GM23248 (cell line): ENCODE data around the gene AFAP1. TPM values are rescaled to one million over a fixed set of nuclear protein-coding genes. Genes with fewer than 3 reads are reported as not detected.
A peak's percentile ranks its signal among the peaks of the same experiment; 100 is the strongest.

Experiments used
- DNase-seq: peaks from one replicate; pipeline ENCODE4 v3.0.0-alpha.2; 2015
- H2AFZ ChIP-seq: fragments of 200-600 bp; sonication (generic); 2 replicates; pipeline ENCODE4 v1.6.1; 2016; ENCODE audit warnings: antibody characterized with exemption
- H3F3A ChIP-seq: fragments of 200-600 bp; sonication (generic); 2 replicates; pipeline ENCODE4 v1.6.1; 2016; ENCODE audit warnings: mild to moderate bottlenecking, antibody characterized with exemption, mixed run types; ENCODE audit not compliant: insufficient read depth
- H3K27ac ChIP-seq: fragments of 200-600 bp; sonication (generic); 2 replicates; pipeline ENCODE4 v1.5.1; 2016; ENCODE audit warnings: mild to moderate bottlenecking
- H3K27me3 ChIP-seq: fragments of 200-600 bp; sonication (generic); replicated peaks from 2 replicates; pipeline ENCODE4 v1.6.1; 2016; ENCODE audit warnings: mild to moderate bottlenecking; ENCODE audit not compliant: insufficient read depth
- H3K36me3 ChIP-seq: fragments of 200-600 bp; sonication (generic); 2 replicates; pipeline ENCODE4 v1.6.1; 2016; ENCODE audit warnings: low read depth, mild to moderate bottlenecking
- H3K4me1 ChIP-seq: fragments of 200-600 bp; sonication (generic); 2 replicates; pipeline ENCODE4 v1.6.1; 2016; ENCODE audit warnings: mild to moderate bottlenecking; ENCODE audit not compliant: insufficient read depth
- H3K4me2 ChIP-seq: fragments of 200-600 bp; sonication (generic); one replicate; pipeline ENCODE4 v1.6.1; 2016; ENCODE audit warnings: mild to moderate bottlenecking; ENCODE audit not compliant: unreplicated experiment
- H3K4me3 ChIP-seq: fragments of 200-600 bp; sonication (generic); 2 replicates; pipeline ENCODE4 v1.5.1; 2016; ENCODE audit warnings: mild to moderate bottlenecking
- H3K79me2 ChIP-seq: fragments of 200-600 bp; sonication (generic); 2 replicates; pipeline ENCODE4 v1.6.1; 2016; ENCODE audit warnings: mild to moderate bottlenecking; ENCODE audit not compliant: insufficient read depth
- H3K9ac ChIP-seq: fragments of 200-600 bp; sonication (generic); 2 replicates; pipeline ENCODE4 v1.6.1; 2016; ENCODE audit warnings: mild to moderate bottlenecking
- H3K9me2 ChIP-seq: fragments of 200-600 bp; sonication (generic); 2 replicates; pipeline ENCODE4 v1.6.1; 2016; ENCODE audit warnings: mixed run types, mild to moderate bottlenecking, moderate library complexity; ENCODE audit not compliant: insufficient read depth
- H3K9me3 ChIP-seq: fragments of 200-600 bp; sonication (generic); one replicate; pipeline ENCODE4 v1.6.1; 2017; ENCODE audit warnings: low read depth
- H4K20me1 ChIP-seq: fragments of 200-600 bp; sonication (generic); 2 replicates; pipeline ENCODE4 v1.6.0; 2016; ENCODE audit not compliant: insufficient read depth
- EZH2 ChIP-seq: fragments of 200-600 bp; sonication (generic); IDR thresholded peaks from 2 replicates; pipeline ENCODE4 v1.6.1; 2018; ENCODE audit warnings: antibody characterized with exemption, mild to moderate bottlenecking; ENCODE audit not compliant: insufficient read depth, poor library complexity, severe bottlenecking
- EZH2phosphoT487 ChIP-seq: fragments of 200-600 bp; sonication (generic); IDR thresholded peaks from 2 replicates; pipeline ENCODE4 v1.6.1; 2018; ENCODE audit warnings: antibody characterized with exemption, moderate library complexity, mild to moderate bottlenecking, low read depth; ENCODE audit not compliant: insufficient read depth
- WGBS, 2 experiments: methylation state at CpG; one replicate each; pipeline ENCODE4 v1.1.6; 2015 to 2017; ENCODE audit warnings: low lambda C conversion rate in 2 of 2, low coverage in 1 of 2; ENCODE audit errors: missing lambda C conversion rate in 2 of 2; 5-methylcytosine and 5-hydroxymethylcytosine counted together
- in situ Hi-C: fragments of 300-500 bp; cut with MboI; formaldehyde crosslinking; loops from 2 replicates; pipeline ENCODE4 v1.15.0; 2020
- polyA plus RNA-seq: library from polyadenylated mRNA; unstranded; fragments of >200 nt; fragmentation: Nextera tagmentation; extraction: Ambion mirVana; gene quantifications from 2 replicates; pipeline ENCODE4 v1.2.1, GENCODE V29; 2016
- total RNA-seq: library from RNA; depleted of rRNA; stranded (reverse); fragments of >200 nt; shearing (Covaris generic); gene quantifications from 2 replicates; pipeline ENCODE4 v1.2.3, GENCODE V29; 2014

The AFAP1 gene
- total and polyA plus RNA-seq, 2 experiments from 2014 or later, result 54.4 to 103 TPM

GRCh38 chr4:7967501-7968261, 28.0 kb upstream of the AFAP1 start:
- Histone ChIP-seq H3K27ac (no peak overlapping the region), H3K4me2 (peak overlapping the region; percentile 7), H3K9me2 (no peaks in the 10 kb centered on the region), H3K79me2 (no peaks in the 10 kb centered on the region), H3K9ac (no peak overlapping the region), H3K4me3 (no peak overlapping the region), H3K4me1 (peaks cover 33% of the 10 kb centered on the region), H2AFZ (peak overlapping the region; percentile 34; the same call in 1 of the 2 replicates), H3K27me3 (no peaks in the 10 kb centered on the region), H4K20me1 (no peaks in the 10 kb centered on the region), H3F3A (peaks cover 13% of the 10 kb centered on the region), H3K9me3 (no peaks in the 10 kb centered on the region), H3K36me3 (no peaks in the 10 kb centered on the region)
- in situ Hi-C loops, result no loop called here
- peak; percentile 55 for DNase-seq
- TF ChIP-seq EZH2phosphoT487 (no peak), EZH2 (no peak)
- 79 to 82% methylated on average over 21 of the region's 21 CpGs for WGBS, 2 experiments

GRCh38 chr4:7967063-7967440, 27.4 kb upstream of the AFAP1 start:
- Histone ChIP-seq H3K27ac (no peak overlapping the region), H3K27me3 (no peaks in the 10 kb centered on the region), H3F3A (peaks cover 10% of the 10 kb centered on the region), H3K79me2 (no peaks in the 10 kb centered on the region), H4K20me1 (no peaks in the 10 kb centered on the region), H3K4me3 (no peak overlapping the region), H3K4me1 (peaks cover 28% of the 10 kb centered on the region), H3K9me3 (no peaks in the 10 kb centered on the region), H3K9me2 (no peaks in the 10 kb centered on the region), H3K9ac (no peak overlapping the region), H3K4me2 (no peak overlapping the region), H3K36me3 (no peaks in the 10 kb centered on the region), H2AFZ (no peak overlapping the region)
- WGBS, 2 experiments, result 92 to 93% methylated on average over 9 of the region's 9 CpGs
- DNase-seq, result no peak
- in situ Hi-C loops, result no loop called here
- TF ChIP-seq EZH2 (no peak), EZH2phosphoT487 (no peak)

DNA sequence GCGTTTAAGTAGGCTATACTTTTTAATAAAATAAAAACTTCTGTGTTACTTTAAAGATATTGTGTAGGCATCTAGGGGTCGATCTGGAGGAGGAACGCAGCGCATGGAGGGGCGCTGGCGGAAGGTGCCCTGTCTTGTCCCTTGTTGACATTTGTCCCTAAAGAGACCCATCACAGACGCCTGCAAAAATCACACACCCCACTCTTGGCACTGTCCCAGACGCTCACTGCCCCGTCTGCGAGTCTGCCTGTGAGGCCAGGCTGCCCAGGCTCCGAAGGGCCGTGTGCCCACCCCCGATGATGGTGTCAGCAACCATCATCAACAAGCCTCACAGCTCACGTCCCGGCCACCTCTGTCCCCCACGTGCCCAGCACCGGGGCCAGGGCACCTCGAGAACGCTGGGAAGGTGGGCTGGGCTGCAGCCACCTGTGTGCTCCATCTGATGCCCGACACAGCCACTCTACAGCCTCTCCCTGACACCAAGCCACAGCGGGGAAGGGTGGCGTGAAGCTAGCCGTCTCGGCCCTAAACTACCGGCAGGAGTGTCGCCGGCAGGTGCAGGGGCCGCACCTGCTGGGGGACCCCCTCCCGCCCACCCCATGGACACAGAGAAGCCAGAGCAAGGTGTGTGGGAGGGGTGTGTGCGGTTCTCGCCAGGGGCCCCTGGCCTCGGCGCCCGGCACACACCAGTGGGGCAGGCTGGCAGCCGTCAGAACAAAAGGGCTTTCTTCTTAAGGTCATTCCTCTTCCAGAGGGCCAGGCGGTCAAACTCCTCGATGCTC, 26.8 kb upstream of the AFAP1 start:
- Histone ChIP-seq H3K9ac (no peak overlapping the region), H3K4me2 (no peak overlapping the region), H3K4me3 (no peak overlapping the region), H3K36me3 (no peaks in the 10 kb centered on the region), H3K27me3 (no peaks in the 10 kb centered on the region), H3F3A (peaks cover 15% of the 10 kb centered on the region), H3K4me1 (peaks cover 33% of the 10 kb centered on the region), H3K27ac (no peak overlapping the region), H2AFZ (no peak overlapping the region), H4K20me1 (no peaks in the 10 kb centered on the region), H3K9me2 (no peaks in the 10 kb centered on the region), H3K9me3 (no peaks in the 10 kb centered on the region), H3K79me2 (no peaks in the 10 kb centered on the region)
- in situ Hi-C loops, result no loop called here
- no peak for DNase-seq
- TF ChIP-seq EZH2, result no peak
- no peak for TF ChIP-seq EZH2phosphoT487
- WGBS, 2 experiments, result 83 to 89% methylated on average over 31 to 37 of the region's 37 CpGs

GRCh38 chr4:7964890-7965662, 25.4 kb upstream of the AFAP1 start:
- Histone ChIP-seq H3K27me3 (no peaks in the 10 kb centered on the region), H4K20me1 (no peaks in the 10 kb centered on the region), H3K4me2 (no peak overlapping the region), H3F3A (peaks cover 24% of the 10 kb centered on the region), H3K9me2 (no peaks in the 10 kb centered on the region), H2AFZ (no peak overlapping the region), H3K4me1 (peaks cover 34% of the 10 kb centered on the region), H3K9me3 (no peaks in the 10 kb centered on the region), H3K36me3 (no peaks in the 10 kb centered on the region), H3K9ac (no peak overlapping the region), H3K79me2 (no peaks in the 10 kb centered on the region), H3K27ac (no peak overlapping the region), H3K4me3 (no peak overlapping the region)
- in situ Hi-C loops, result no loop called here
- no peak for TF ChIP-seq EZH2phosphoT487
- WGBS, 2 experiments, result 67% methylated on average over 23 of the region's 23 CpGs
- DNase-seq, result peak; percentile 73
